Endothelial cell of umbilical vein (primary cell): Measurements from ENCODE around the gene CORO7. TPM values are rescaled to one million over a fixed set of nuclear protein-coding genes. Genes with fewer than 3 reads are reported as not detected.

ENCODE experiments used
- BruUV-seq: library from RNA; stranded (reverse); fragments of 400-500 nt; replicated peaks from 2 replicates; lab custom pipeline; 2021; lab: Mats Ljungman, UMichigan
- CTCF ChIA-PET: fragments of 300-600, 350-600 bp; sonication (Branson Sonifier 250); formaldehyde crosslinking; loops from one replicate; lab custom pipeline; 2021; ENCODE audit warnings: antibody characterized with exemption, inconsistent platforms; lab: Charles Lee
- POLR2A ChIA-PET: fragments of 300-600, 350-600 bp; sonication (Branson Sonifier 250); formaldehyde crosslinking; loops from one replicate; lab custom pipeline; 2021; ENCODE audit warnings: antibody characterized with exemption, inconsistent platforms; lab: Charles Lee
- DNase-seq: peaks from one replicate; pipeline ENCODE4 v3.0.0-alpha.2; 2011; ENCODE audit warnings: low read depth, low spot score
- FAIRE-seq: peaks from 2 replicates; lab custom pipeline; 2011; peaks lifted over from hg19 to GRCh38; lab: Jason Lieb, UNC
- H2AFZ ChIP-seq: 2 replicates; pipeline ENCODE4 v1.6.0; 2012; ENCODE audit warnings: low read depth, low read length, control low read depth, inconsistent platforms
- H3K27ac ChIP-seq: 2 replicates; pipeline ENCODE4 v1.5.1; 2011; ENCODE audit warnings: low read depth, mild to moderate bottlenecking, control low read depth, low read length, moderate library complexity; ENCODE audit not compliant: insufficient read depth
- H3K27me3 ChIP-seq, 2 experiments: 2 replicates each; pipeline versions ENCODE4 v1.6.0 to v1.6.1; 2011; ENCODE audit warnings: low read length in 2 of 2, mixed read lengths in 1 of 2; ENCODE audit not compliant: control insufficient read depth in 2 of 2, insufficient read depth in 2 of 2
- H3K36me3 ChIP-seq, 2 experiments: 2 replicates in 1 of 2; 3 replicates in 1 of 2; pipeline ENCODE4 v1.5.1; 2011; ENCODE audit warnings: low read length in 2 of 2, mild to moderate bottlenecking in 1 of 2, moderate library complexity in 1 of 2; ENCODE audit not compliant: control insufficient read depth in 2 of 2, insufficient read depth in 2 of 2; ENCODE audit errors: extremely low read depth in 1 of 2
- H3K4me1 ChIP-seq: 3 replicates; pipeline ENCODE4 v1.5.1; 2011; ENCODE audit warnings: mild to moderate bottlenecking, low read length; ENCODE audit not compliant: control insufficient read depth, insufficient read depth; ENCODE audit errors: extremely low read depth
- H3K4me2 ChIP-seq: 2 replicates; pipeline ENCODE4 v1.6.1; 2011; ENCODE audit warnings: low read length, control low read depth, mixed read lengths; ENCODE audit not compliant: insufficient read depth
- H3K4me3 ChIP-seq, 3 experiments: fragments of 200-600 bp in 1 of 3; sonication (generic), shearing (Covaris generic) in 1 of 3; replicated peaks in 1 of 3; 2 replicates each; pipeline ENCODE4 v1.5.1; 2011 to 2016; ENCODE audit warnings: control low read depth in 3 of 3, low read length in 3 of 3, mild to moderate bottlenecking in 2 of 3, inconsistent platforms in 1 of 3, low read depth in 1 of 3, moderate library complexity in 1 of 3; ENCODE audit not compliant: insufficient read depth in 1 of 3
- H3K79me2 ChIP-seq: 2 replicates; pipeline ENCODE4 v1.6.0; 2012; ENCODE audit warnings: low read length, inconsistent platforms; ENCODE audit not compliant: control insufficient read depth, insufficient read depth
- H3K9ac ChIP-seq: replicated peaks from 2 replicates; pipeline ENCODE3; 2011; ENCODE audit warnings: low read length, control low read depth; ENCODE audit not compliant: insufficient read depth; ENCODE audit errors: extremely low read depth
- H3K9me1 ChIP-seq: replicated peaks from 3 replicates; pipeline ENCODE4 v1.6.0; 2011; ENCODE audit warnings: mild to moderate bottlenecking, low read length; ENCODE audit not compliant: control insufficient read depth, insufficient read depth; ENCODE audit errors: extremely low read depth
- H3K9me3 ChIP-seq: replicated peaks from 2 replicates; pipeline ENCODE4 v1.5.1; 2012; ENCODE audit warnings: low read length, inconsistent platforms; ENCODE audit not compliant: control insufficient read depth, insufficient read depth
- H4K20me1 ChIP-seq: replicated peaks from 2 replicates; pipeline ENCODE3; 2011; ENCODE audit warnings: mild to moderate bottlenecking, low read length; ENCODE audit not compliant: control insufficient read depth, insufficient read depth; ENCODE audit errors: extremely low read depth
- EZH2 ChIP-seq: IDR thresholded peaks from 2 replicates; pipeline ENCODE4 v1.6.1; 2012; ENCODE audit warnings: borderline replicate concordance, low read depth, mild to moderate bottlenecking, moderate library complexity, low read length, inconsistent platforms; ENCODE audit not compliant: severe bottlenecking
- FOS ChIP-seq: IDR thresholded peaks from 2 replicates; pipeline ENCODE4 v1.6.1; 2011; ENCODE audit warnings: mild to moderate bottlenecking, low read length, moderate library complexity, borderline replicate concordance; ENCODE audit not compliant: insufficient read depth
- GATA2 ChIP-seq: IDR thresholded peaks from 2 replicates; pipeline ENCODE4 v1.7.0; 2011; ENCODE audit warnings: low read depth, mild to moderate bottlenecking, moderate library complexity, mixed read lengths, low read length; ENCODE audit not compliant: insufficient read length, insufficient read depth
- JUN ChIP-seq: IDR thresholded peaks from 2 replicates; pipeline ENCODE4 v1.6.1; 2011; ENCODE audit warnings: borderline replicate concordance, low read depth; ENCODE audit not compliant: insufficient read length, insufficient read depth
- MAX ChIP-seq: IDR thresholded peaks from 2 replicates; pipeline ENCODE4 v1.6.1; 2011; ENCODE audit not compliant: insufficient read depth, insufficient read length
- MYC ChIP-seq: IDR thresholded peaks from one replicate; pipeline ENCODE4 v1.6.1; 2011; ENCODE audit warnings: mild to moderate bottlenecking, low read depth, low read length
- POLR2A ChIP-seq: IDR thresholded peaks from 2 replicates; pipeline ENCODE4 v1.6.1; 2012; ENCODE audit warnings: low read depth, mild to moderate bottlenecking, control low read depth, low read length
- POLR2AphosphoS5 ChIP-seq: IDR thresholded peaks from 2 replicates; pipeline ENCODE4 v1.6.1; 2012; ENCODE audit warnings: low read depth, mild to moderate bottlenecking, control low read depth, low read length, moderate library complexity; ENCODE audit not compliant: insufficient read depth
- dilution Hi-C: fragments of 300-500 bp; cut with MboI; formaldehyde crosslinking; loops from one replicate; pipeline ENCODE4 v1.15.0; 2019; ENCODE audit warnings: low sequenced_read_pairs; ENCODE audit not compliant: extremely low pct_ligation_motif_present
- intact Hi-C: fragments of 100-400 bp; cut with micrococcal nuclease; formaldehyde crosslinking; loops from one replicate; pipeline ENCODE4 v1.10.0; 2022
- polyA plus RNA-seq, 4 experiments: library from polyadenylated mRNA; depleted of rRNA in 3 of 4; stranded (reverse) in 3 of 4; unstranded in 1 of 4; fragments of >200 nt; gene quantifications; 2 replicates each; pipeline versions ENCODE4 v1.2.1 to v1.2.3, GENCODE V29; 2011 to 2012; ENCODE audit warnings: missing spikeins in 1 of 4
- total RNA-seq: library from RNA; stranded (reverse); gene quantifications from 2 replicates; pipeline ENCODE4 v1.2.3, GENCODE V29; 2021
- TF ChIP-seq, protein P1 (sequence below), 2 donors: IDR thresholded peaks; 1 replicate in 1 of 2; 2 replicates in 1 of 2; pipeline ENCODE4 v1.5.1; 2011; ENCODE audit warnings: low read length in 2 of 2, mild to moderate bottlenecking in 2 of 2, moderate library complexity in 2 of 2, control low read depth in 1 of 2, inconsistent platforms in 1 of 2, low read depth in 1 of 2; ENCODE audit not compliant: insufficient read depth in 1 of 2; ENCODE audit errors: extremely low read depth in 1 of 2

Gene CORO7
- total and polyA plus RNA-seq, 2 donors (not counting 3 experiments of a cell fraction or from before 2014, with no cell fraction given): 42.5 to 72.3 TPM

DNA sequence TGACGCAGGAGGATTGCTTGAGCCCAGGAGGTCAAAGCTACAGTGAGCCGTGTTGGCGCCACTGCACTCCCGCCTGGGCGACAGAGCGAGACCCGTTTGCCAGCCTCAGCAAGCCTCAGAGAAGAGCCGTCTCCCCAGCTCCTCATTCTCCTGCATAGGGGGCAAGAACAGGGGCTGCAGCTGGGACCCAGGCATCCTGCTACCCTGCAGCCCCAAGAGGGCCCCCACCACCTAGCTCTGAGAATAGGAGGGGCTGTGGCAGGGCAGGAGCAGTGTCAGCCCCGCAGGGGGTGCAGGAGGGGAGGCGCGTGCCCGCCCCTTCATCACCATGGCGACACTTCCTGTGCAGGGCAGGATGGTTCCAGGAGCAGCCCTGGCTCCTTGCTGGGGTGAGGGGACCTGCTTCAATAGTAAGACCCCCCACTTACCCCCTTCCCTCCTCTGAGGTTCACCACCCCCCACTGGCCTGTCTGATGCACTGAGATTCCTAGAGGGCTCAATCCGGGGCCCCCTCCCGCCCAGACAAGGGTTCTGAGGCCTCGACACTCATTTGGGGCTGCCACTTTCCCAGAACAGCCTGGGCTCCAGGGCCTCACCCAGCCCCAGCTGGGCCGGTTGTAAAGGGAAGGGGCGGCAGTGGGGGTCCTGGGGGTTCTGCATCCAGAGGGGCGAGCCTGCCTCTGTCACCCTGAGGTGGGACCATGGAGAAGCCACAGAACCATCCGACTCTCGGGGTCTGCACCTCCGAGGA is 24.6 kb downstream of the CORO7 start:
- intact Hi-C loops: no loop called here

More for the DNA sequence above, 24.6 kb downstream of the CORO7 start:
- Histone ChIP-seq H2AFZ (no peak overlapping the region), H3K9ac (no peak overlapping the region), H3K4me3 (no peak overlapping the region), H3K27me3 (no peaks in the 10 kb centered on the region), H3K9me1 (no peaks in the 10 kb centered on the region), H3K27ac (no peak overlapping the region), H3K4me1 (peaks cover 8% of the 10 kb centered on the region), H4K20me1 (no peaks in the 10 kb centered on the region), H3K9me3 (no peaks in the 10 kb centered on the region), H3K4me2 (no peak overlapping the region), H3K36me3 (peaks cover 0 to 24% of the 10 kb centered on the region in 2 experiments), H3K79me2 (no peaks in the 10 kb centered on the region)
- TF ChIP-seq MYC (no peak), POLR2A (no peak), EZH2 (no peak), JUN (no peak), GATA2 (no peak), MAX (no peak), FOS (no peak), POLR2AphosphoS5 (no peak)
- TF ChIP-seq, protein P1, sequence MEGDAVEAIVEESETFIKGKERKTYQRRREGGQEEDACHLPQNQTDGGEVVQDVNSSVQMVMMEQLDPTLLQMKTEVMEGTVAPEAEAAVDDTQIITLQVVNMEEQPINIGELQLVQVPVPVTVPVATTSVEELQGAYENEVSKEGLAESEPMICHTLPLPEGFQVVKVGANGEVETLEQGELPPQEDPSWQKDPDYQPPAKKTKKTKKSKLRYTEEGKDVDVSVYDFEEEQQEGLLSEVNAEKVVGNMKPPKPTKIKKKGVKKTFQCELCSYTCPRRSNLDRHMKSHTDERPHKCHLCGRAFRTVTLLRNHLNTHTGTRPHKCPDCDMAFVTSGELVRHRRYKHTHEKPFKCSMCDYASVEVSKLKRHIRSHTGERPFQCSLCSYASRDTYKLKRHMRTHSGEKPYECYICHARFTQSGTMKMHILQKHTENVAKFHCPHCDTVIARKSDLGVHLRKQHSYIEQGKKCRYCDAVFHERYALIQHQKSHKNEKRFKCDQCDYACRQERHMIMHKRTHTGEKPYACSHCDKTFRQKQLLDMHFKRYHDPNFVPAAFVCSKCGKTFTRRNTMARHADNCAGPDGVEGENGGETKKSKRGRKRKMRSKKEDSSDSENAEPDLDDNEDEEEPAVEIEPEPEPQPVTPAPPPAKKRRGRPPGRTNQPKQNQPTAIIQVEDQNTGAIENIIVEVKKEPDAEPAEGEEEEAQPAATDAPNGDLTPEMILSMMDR (IDR thresholded peaks at IDR 0.05; ENCODE audit: extremely low read depth in 1 of 2, insufficient read depth in 1 of 2, low read depth in 1 of 2, low read length in 2 of 2): no peak
- ChIA-PET CTCF (interaction anchor here (0.8 to 7.5 kb wide), 2 partner anchors 11 to 33 kb away, joined by 3 to 63 read pairs; no protein-coding TSS in a partner anchor), POLR2A (no interaction called here)
- BruUV-seq: no TSS peak
- dilution Hi-C loops: no loop called here
- FAIRE-seq (no peak), DNase-seq (no peak)
